ENCODE data around the gene IFI30. TPM values are rescaled to one million over a fixed set of nuclear protein-coding genes. Genes with fewer than 3 reads are reported as not detected.
"Not testable (repeated sequence)": the region's sequence is repeated elsewhere in the genome, so short reads cannot be mapped to it uniquely, and the experiment has no call there.

The IFI30 gene
- total RNA-seq, 1 donor from 2014 or later, result 554 TPM

DNA sequence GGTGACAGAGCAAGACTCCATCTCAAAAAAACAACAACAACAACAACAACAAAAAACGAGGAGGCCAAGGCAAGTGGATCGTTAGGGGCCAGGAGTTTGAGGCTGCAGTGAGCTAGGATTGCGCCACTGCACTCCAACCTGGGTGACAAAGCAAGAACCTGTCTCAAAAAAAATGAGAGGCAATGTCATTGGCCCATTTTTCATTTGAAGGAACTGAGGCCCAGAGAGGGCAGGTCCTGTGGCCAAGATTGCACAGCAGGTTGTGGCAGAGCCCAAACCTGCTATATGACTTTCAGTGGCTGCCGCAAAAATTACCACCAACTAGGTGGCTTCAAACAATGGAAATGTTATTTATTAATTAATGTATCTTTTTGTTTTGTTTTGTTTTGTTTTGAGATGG, 15.1 kb upstream of the IFI30 start:
- H3K4me3 ChIP-seq, result no peak overlapping the region
- intact Hi-C loops (cut with DNase I), result no loop called here
- no peak for ATAC-seq
- DNase-seq, result no peak
- no peaks in the 10 kb centered on the region for H3K9me3 ChIP-seq
- H3K36me3 ChIP-seq, result peaks cover 11% of the 10 kb centered on the region
- H3K27ac ChIP-seq, result no peak overlapping the region
- no peaks in the 10 kb centered on the region for H3K27me3 ChIP-seq
- H3K4me1 ChIP-seq, result peaks cover 46% of the 10 kb centered on the region
- TF ChIP-seq, protein P1, sequence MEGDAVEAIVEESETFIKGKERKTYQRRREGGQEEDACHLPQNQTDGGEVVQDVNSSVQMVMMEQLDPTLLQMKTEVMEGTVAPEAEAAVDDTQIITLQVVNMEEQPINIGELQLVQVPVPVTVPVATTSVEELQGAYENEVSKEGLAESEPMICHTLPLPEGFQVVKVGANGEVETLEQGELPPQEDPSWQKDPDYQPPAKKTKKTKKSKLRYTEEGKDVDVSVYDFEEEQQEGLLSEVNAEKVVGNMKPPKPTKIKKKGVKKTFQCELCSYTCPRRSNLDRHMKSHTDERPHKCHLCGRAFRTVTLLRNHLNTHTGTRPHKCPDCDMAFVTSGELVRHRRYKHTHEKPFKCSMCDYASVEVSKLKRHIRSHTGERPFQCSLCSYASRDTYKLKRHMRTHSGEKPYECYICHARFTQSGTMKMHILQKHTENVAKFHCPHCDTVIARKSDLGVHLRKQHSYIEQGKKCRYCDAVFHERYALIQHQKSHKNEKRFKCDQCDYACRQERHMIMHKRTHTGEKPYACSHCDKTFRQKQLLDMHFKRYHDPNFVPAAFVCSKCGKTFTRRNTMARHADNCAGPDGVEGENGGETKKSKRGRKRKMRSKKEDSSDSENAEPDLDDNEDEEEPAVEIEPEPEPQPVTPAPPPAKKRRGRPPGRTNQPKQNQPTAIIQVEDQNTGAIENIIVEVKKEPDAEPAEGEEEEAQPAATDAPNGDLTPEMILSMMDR (IDR thresholded peaks at IDR 0.05), result no peak

DNA sequence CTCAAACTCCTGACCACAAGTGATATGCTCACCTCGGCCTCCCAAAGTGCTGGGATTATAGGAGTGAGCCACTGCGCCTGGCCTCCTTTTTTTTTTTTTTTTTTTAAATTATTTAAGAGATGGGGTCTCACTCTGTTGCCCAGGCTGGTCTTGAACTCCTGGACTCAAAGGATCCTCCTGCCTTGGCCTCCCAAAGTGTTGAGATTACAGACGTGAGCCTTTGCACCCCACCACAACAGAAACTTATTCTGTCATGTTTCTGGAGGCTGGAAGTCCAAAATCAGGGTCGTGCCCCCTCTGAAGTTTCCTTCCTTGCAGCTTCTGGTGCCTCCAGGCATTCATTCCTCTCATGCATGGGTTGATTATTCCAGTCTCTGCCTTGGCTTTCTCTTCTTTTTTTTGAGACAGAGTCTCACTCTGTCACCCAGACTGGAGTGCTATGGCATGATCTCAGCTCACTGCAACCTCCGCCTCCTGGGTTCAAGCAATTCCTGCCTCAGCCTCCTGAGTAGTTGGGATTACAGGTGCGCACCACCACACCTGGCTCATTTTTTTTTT, 14.5 kb upstream of the IFI30 start:
- H3K27ac ChIP-seq; ATAC-seq; DNase-seq; H3K4me3 ChIP-seq; intact Hi-C loops (cut with DNase I); H3K27me3 ChIP-seq; H3K9me3 ChIP-seq: not testable (repeated sequence)
- peaks cover 18% of the 10 kb centered on the region for H3K36me3 ChIP-seq
- peaks cover 40% of the 10 kb centered on the region for H3K4me1 ChIP-seq

DNA sequence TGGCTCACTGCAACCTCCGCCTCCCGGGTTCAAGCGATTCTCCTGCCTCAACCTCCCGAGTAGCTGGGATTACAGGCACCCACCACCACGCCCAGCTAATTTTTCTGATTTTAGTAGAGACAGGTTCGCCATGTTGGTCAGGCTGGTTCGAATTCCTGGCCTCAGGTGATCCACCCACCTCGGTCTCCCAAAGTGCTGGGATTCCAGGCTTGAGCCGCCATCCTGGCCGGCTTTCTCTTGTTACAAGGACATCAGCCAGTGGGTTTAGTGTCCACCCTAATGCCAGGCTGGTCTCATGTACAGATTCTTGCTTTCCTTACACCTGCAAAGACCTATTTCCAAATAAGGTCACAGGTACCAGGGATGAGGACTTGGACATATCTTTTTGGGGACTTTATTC, 13.8 kb upstream of the IFI30 start:
- Histone ChIP-seq H3K36me3 (peaks cover 24% of the 10 kb centered on the region), H3K27me3 (no peaks in the 10 kb centered on the region), H3K4me3 (no peak overlapping the region), H3K27ac (no peak overlapping the region), H3K9me3 (no peaks in the 10 kb centered on the region), H3K4me1 (peaks cover 36% of the 10 kb centered on the region)
- TF ChIP-seq, protein P1 (IDR thresholded peaks at IDR 0.05), result no peak
- intact Hi-C loops (cut with DNase I), result loop anchor here (10.0 kb wide), 1 partner anchor 45 kb away; no protein-coding TSS in a partner anchor
- ATAC-seq, result no peak
- no peak for DNase-seq

DNA sequence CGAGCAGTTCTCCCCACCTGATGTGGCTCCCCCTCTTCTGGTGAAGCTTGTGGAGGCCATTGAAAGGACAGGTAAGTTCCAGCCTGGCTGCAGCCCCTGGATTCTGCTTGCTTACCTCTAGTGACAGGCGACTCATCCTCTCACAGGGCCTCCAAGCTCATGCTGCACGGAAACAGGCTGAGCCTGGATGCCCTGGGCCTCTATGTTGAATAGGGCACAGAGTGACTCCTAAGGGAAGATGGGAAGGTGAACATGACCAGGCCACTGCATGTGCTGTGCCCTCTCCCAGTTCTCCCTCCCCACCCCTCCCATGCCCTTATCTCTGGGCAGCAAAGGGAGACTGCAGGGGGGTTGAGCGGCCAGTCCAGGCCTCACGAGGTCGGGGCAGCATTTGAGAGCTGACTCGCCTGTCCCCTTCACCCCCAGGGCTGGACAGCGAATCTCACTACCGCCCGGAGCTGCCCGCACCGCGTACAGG, 13.1 kb upstream of the IFI30 start:
- DNase-seq (no peak), ATAC-seq (no peak)
- TF ChIP-seq, protein P1 (IDR thresholded peaks at IDR 0.05), result no peak
- Histone ChIP-seq H3K27me3 (no peaks in the 10 kb centered on the region), H3K4me1 (peaks cover 33% of the 10 kb centered on the region), H3K9me3 (no peaks in the 10 kb centered on the region), H3K4me3 (peak overlapping the region; percentile 42), H3K27ac (peak overlapping the region; percentile 70), H3K36me3 (peaks cover 26% of the 10 kb centered on the region)
- intact Hi-C loops (cut with DNase I), result loop anchor here (10.0 kb wide), 1 partner anchor 46 kb away; no protein-coding TSS in a partner anchor

DNA sequence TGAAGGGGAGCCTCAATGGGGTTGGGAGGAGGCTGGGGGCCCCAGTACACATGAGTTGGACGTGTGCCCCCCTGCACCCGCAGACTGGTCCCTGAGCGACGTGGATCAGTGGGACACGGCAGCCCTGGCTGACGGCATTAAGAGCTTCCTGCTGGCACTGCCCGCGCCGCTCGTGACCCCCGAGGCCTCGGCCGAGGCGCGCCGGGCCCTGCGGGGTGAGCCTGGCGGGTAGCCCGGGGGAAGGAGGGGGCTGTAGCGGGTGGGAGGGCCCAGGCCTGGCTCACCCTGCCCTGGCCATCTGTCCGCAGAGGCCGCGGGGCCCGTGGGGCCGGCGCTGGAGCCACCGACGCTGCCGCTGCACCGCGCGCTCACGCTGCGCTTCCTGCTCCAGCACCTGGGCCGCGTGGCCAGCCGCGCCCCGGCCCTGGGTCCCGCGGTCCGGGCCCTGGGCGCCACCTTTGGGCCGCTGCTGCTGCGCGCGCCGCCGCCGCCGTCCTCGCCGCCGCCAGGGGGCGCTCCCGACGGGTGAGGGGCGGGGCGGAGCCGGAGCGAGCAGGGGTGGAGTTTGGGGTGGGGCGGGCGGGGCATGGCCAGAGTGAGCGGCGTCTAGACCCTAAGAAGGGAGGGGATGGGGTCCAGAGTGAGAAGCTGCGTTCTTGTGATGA, 12.5 kb upstream of the IFI30 start:
- ATAC-seq (peak; percentile 93), DNase-seq (peak; percentile 89)
- Histone ChIP-seq H3K36me3 (peaks cover 32% of the 10 kb centered on the region), H3K27me3 (no peaks in the 10 kb centered on the region), H3K4me3 (peak overlapping the region; percentile 42), H3K27ac (peak overlapping the region; percentile 70), H3K9me3 (no peaks in the 10 kb centered on the region), H3K4me1 (peaks cover 29% of the 10 kb centered on the region)
- TF ChIP-seq, protein P1 (IDR thresholded peaks at IDR 0.05), result peak; percentile 53
- intact Hi-C loops (cut with DNase I), result loop anchor here (10.0 kb wide), 1 partner anchor 46 kb away; no protein-coding TSS in a partner anchor

DNA sequence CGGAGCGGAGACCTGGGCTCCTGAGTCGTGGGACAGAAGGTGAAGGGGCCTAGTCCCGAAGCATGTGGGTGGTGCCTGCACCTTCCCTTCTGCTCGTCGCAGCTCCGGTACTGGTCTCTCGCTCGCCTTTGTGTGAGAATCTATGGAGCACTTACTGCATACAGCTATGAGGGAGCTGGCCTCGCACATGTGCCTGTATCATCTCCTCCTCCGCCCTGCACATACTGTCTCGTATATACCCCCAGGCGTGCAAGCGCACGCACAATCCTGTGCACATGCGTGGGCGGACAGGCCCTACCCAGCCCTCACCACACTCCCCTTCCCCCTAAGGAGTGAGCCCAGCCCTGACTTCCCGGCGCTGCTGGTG, 12.0 kb upstream of the IFI30 start:
- TF ChIP-seq, protein P1 (IDR thresholded peaks at IDR 0.05), result no peak
- Histone ChIP-seq H3K27me3 (no peaks in the 10 kb centered on the region), H3K27ac (no peak overlapping the region), H3K9me3 (no peaks in the 10 kb centered on the region), H3K4me1 (peaks cover 24% of the 10 kb centered on the region), H3K36me3 (peaks cover 37% of the 10 kb centered on the region), H3K4me3 (no peak overlapping the region)
- intact Hi-C loops (cut with DNase I), result loop anchor here (10.0 kb wide), 1 partner anchor 47 kb away; no protein-coding TSS in a partner anchor
- DNase-seq (no peak), ATAC-seq (no peak)
